Vagina (tissue), 2 donors: ENCODE results near the gene NAT8.
"Not testable (repeated sequence)": the region's sequence is repeated elsewhere in the genome, so short reads cannot be mapped to it uniquely, and the experiment has no call there.

Experiments
- CTCF ChIP-seq, 3 experiments: fragments of 450-650 bp in 2 of 3; fragments of 200-600 bp in 1 of 3; sonication (generic) in 1 of 3; IDR thresholded peaks; one replicate each; pipeline ENCODE4 v1.5.1; 2017 to 2019; ENCODE audit warnings: antibody characterized with exemption in 3 of 3, mild to moderate bottlenecking in 2 of 3, moderate library complexity in 2 of 3
- POLR2AphosphoS5 ChIP-seq, 2 donors: sonication (generic); formaldehyde crosslinking; IDR thresholded peaks; one replicate each; pipeline ENCODE4 v1.9.0; 2017; ENCODE audit warnings: antibody characterized with exemption in 2 of 2, mild to moderate bottlenecking in 2 of 2, low read depth in 1 of 2; ENCODE audit not compliant: insufficient read depth in 1 of 2

DNA sequence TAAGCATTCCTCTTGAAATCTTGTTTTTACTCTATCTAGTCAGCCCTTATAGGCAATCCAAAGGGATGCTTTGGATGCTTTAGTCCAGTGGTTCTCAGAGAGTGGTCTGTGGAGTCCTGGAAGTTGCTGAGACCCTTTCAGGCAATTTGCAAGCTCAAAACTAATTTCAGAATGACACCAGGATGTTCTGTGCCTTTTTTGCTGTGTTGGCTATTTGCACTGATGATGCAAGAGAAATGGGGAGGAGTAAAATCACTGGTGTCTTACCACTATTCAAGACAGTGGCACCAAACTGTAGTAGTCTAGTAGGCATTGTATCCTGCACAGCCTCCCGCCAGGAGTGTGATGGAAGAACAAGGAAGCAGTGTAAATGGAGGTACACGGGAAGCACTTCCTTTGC is 37.6 kb downstream of the NAT8 start:
- not testable (repeated sequence) for TF ChIP-seq POLR2AphosphoS5 (IDR thresholded peaks at IDR 0.05; ENCODE audit: insufficient read depth in 1 of 2, low read depth in 1 of 2); CTCF (IDR thresholded peaks at IDR 0.05)
